Fibroblast of lung (primary cell): ENCODE results near the gene GH2.

Experiments
- CTCF ChIP-seq, 2 donors: IDR thresholded peaks in 1 of 2; conservative IDR thresholded peaks in 1 of 2; 1 replicate in 1 of 2; 2 replicates in 1 of 2; pipeline ENCODE4 v1.5.1; 2011 to 2012; ENCODE audit warnings: low read length in 2 of 2, control low read depth in 1 of 2, inconsistent platforms in 1 of 2, low read depth in 1 of 2, mild to moderate bottlenecking in 1 of 2
- EZH2 ChIP-seq: IDR thresholded peaks from 2 replicates; pipeline ENCODE4 v1.5.1; 2012; ENCODE audit warnings: low read length, control low read depth, mild to moderate bottlenecking; ENCODE audit errors: missing control alignments

DNA sequence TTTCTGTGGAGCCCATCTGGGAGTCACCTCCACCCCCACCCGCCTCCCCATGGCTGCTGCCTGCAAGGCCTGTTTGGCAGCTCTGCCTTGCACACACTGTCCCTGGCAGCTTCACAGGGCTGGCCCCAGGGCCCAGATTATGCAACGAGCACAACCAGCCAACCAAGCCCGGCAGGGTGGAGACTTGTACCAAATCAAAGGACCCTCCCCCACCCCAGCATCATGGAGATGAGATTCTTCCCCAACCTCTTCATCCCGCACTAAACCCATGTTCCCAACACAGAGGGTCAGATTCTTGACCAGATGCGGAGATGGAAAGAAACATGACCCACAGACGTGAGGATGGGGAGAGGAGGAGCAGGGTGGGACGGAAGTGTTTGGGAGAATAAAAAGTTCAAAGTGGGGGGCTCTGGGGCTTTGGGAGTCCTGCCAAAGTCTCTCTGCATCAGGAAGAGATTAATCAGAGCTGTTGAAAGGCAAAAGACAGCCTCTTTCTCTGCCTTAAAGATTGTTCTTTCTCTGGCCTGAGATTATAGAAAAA is 43.0 kb downstream of the GH2 start:
- TF ChIP-seq CTCF (conservative IDR thresholded peaks at IDR 0.05 in 1 of 2, IDR thresholded peaks at IDR 0.05 in 1 of 2; ENCODE audit: low read depth in 1 of 2, low read length in 2 of 2) (no peak), EZH2 (no peak)
